Islet of Langerhans (tissue), 1 donor: ENCODE measurements around the gene ABTB2.

Experiments
- FAIRE-seq: peaks from one replicate; lab custom pipeline; 2011; peaks lifted over from hg19 to GRCh38; lab: Jason Lieb, UNC

Gene ABTB2

GRCh38 chr11:34284811-34285481 is 72.9 kb downstream of the ABTB2 start:
- FAIRE-seq = no peak

GRCh38 chr11:34284156-34284555 is 73.7 kb downstream of the ABTB2 start:
- no peak for FAIRE-seq

GRCh38 chr11:34280945-34281872 is 76.6 kb downstream of the ABTB2 start:
- FAIRE-seq = no peak

GRCh38 chr11:34278693-34279297 is 79.0 kb downstream of the ABTB2 start:
- no peak for FAIRE-seq

GRCh38 chr11:34278175-34278574 is 79.6 kb downstream of the ABTB2 start:
- FAIRE-seq = no peak

- no peak for FAIRE-seq
Measured at GRCh38 chr11:34277171-34277570, 80.6 kb downstream of the ABTB2 start.

- no peak for FAIRE-seq
Measured at GRCh38 chr11:34276352-34276864, 81.4 kb downstream of the ABTB2 start.

- FAIRE-seq = no peak
Measured at GRCh38 chr11:34275486-34275885, 82.3 kb downstream of the ABTB2 start.

GRCh38 chr11:34274712-34275398 is 83.0 kb downstream of the ABTB2 start:
- no peak for FAIRE-seq

- no peak for FAIRE-seq
Measured at GRCh38 chr11:34273099-34273498, 84.7 kb downstream of the ABTB2 start.

GRCh38 chr11:34271727-34272126 is 86.1 kb downstream of the ABTB2 start:
- FAIRE-seq = no peak

- FAIRE-seq = no peak
Measured at GRCh38 chr11:34270711-34271110, 87.1 kb downstream of the ABTB2 start.

GRCh38 chr11:34269694-34270245 is 88.0 kb downstream of the ABTB2 start:
- FAIRE-seq = no peak

GRCh38 chr11:34268906-34269430 is 88.8 kb downstream of the ABTB2 start:
- FAIRE-seq = no peak

- FAIRE-seq = no peak
Measured at GRCh38 chr11:34267417-34267816, 90.4 kb downstream of the ABTB2 start.

- no peak for FAIRE-seq
Measured at GRCh38 chr11:34267013-34267412, 90.8 kb downstream of the ABTB2 start.

GRCh38 chr11:34266090-34266912 is 91.5 kb downstream of the ABTB2 start:
- FAIRE-seq = no peak

GRCh38 chr11:34264303-34265110 is 93.3 kb downstream of the ABTB2 start:
- FAIRE-seq = no peak

- no peak for FAIRE-seq
Measured at GRCh38 chr11:34263441-34264091, 94.2 kb downstream of the ABTB2 start.
